ENCODE data around the gene PTPRM. TPM values are rescaled to one million over a fixed set of nuclear protein-coding genes. Genes with fewer than 3 reads are reported as not detected.

PTPRM gene
- polyA plus RNA-seq, 2 of the 4 experiments (the other 2 are of a cell fraction) = 44.5 to 199 TPM

- peaks cover 39% of the 10 kb centered on the region for H3K4me1 ChIP-seq
- TF ChIP-seq CBX2 (IDR thresholded peaks at IDR 0.05; ENCODE audit: borderline replicate concordance, low read depth) (no peak), NR3C1 (IDR thresholded peaks at IDR 0.05) (no peak), MYC (IDR thresholded peaks at IDR 0.05; ENCODE audit: borderline replicate concordance, low read length) (no peak), ATOH8 (CRISPR knock-in tag; IDR thresholded peaks at IDR 0.05; ENCODE audit: low read depth) (no peak), KDM5A (IDR thresholded peaks at IDR 0.05) (no peak), HEYL (CRISPR knock-in tag; IDR thresholded peaks at IDR 0.05) (no peak), PHF8 (IDR thresholded peaks at IDR 0.05; ENCODE audit: borderline replicate concordance, low read depth) (no peak), REST (IDR thresholded peaks at IDR 0.05) (no peak), MAFK (IDR thresholded peaks at IDR 0.05; ENCODE audit: partially characterized antibody) (no peak), HMGXB4 (CRISPR knock-in tag; IDR thresholded peaks at IDR 0.05; ENCODE audit: borderline replicate concordance) (no peak), RAD21 (conservative IDR thresholded peaks at IDR 0.05 in 1 of 2, IDR thresholded peaks at IDR 0.05 in 1 of 2) (no peak), HOXB13 (CRISPR knock-in tag; IDR thresholded peaks at IDR 0.05; ENCODE audit: low read depth) (no peak), CEBPB (IDR thresholded peaks at IDR 0.05) (no peak), PBX3 (IDR thresholded peaks at IDR 0.05) (no peak), ELK1 (IDR thresholded peaks at IDR 0.05; ENCODE audit: low read depth, low read length) (no peak), CTCF (IDR thresholded peaks at IDR 0.05) (no peak), FOSL2 (IDR thresholded peaks at IDR 0.05) (no peak), FOSL2 (CRISPR knock-in tag; IDR thresholded peaks at IDR 0.05) (no peak), MAZ (IDR thresholded peaks at IDR 0.05; ENCODE audit: borderline replicate concordance, low read depth, low read length) (no peak)
- no peak for ATAC-seq
- H3K4me3 ChIP-seq = no peak overlapping the region
- DNase-seq (ENCODE audit: low read depth in 1 of 2, low spot score in 1 of 2) = peak in 1 of 2 experiments; percentile 30
- 0 out of 3 replicates have a peak overlapping the region, but pooled peaks have one; percentile 11 for H3K4me2 ChIP-seq
- peak overlapping the region; percentile 63 to 77 for H3K27ac ChIP-seq
- CTCF ChIA-PET = no interaction called here
- FAIRE-seq = no peak
- no peaks in the 10 kb centered on the region for H3K9me3 ChIP-seq
- 93% methylated on average over 1 of the region's 1 CpG for WGBS (ENCODE audit: missing lambda C conversion rate)
- POLR2A ChIA-PET = no interaction called here
These were observed 166.5 kb downstream of the PTPRM start for GRCh38 chr18:7733642-7734041.
